Stimulated activated CD8-positive, alpha-beta memory T cell treated with anti-CD3 and anti-CD28 coated beads, Interleukin-15, amount 100 ng/mL, for 48 hours (primary cell): ENCODE results near the gene NKAIN2.

Experiments used
- DNase-seq, 2 donors: peaks; one replicate each; pipeline ENCODE4 v3.0.0-alpha.2; 2020; ENCODE audit warnings: low read depth in 2 of 2

The NKAIN2 gene

GRCh38 chr6:124029567-124029966, 225.9 kb downstream of the NKAIN2 start:
- no peak for DNase-seq

- DNase-seq: no peak
These were observed 229.8 kb downstream of the NKAIN2 start for GRCh38 chr6:124033501-124033900.

- DNase-seq: no peak
These were observed 232.7 kb downstream of the NKAIN2 start for GRCh38 chr6:124036384-124036783.

GRCh38 chr6:124040655-124041054, 237.0 kb downstream of the NKAIN2 start:
- no peak for DNase-seq

GRCh38 chr6:124052120-124052519, 248.5 kb downstream of the NKAIN2 start:
- no peak for DNase-seq

- no peak for DNase-seq
These were observed 249.7 kb downstream of the NKAIN2 start for GRCh38 chr6:124053315-124053714.

- DNase-seq: no peak
These were observed 250.4 kb downstream of the NKAIN2 start for GRCh38 chr6:124054034-124054433.

GRCh38 chr6:124055395-124055794, 251.7 kb downstream of the NKAIN2 start:
- DNase-seq: no peak

GRCh38 chr6:124055963-124056362, 252.3 kb downstream of the NKAIN2 start:
- DNase-seq: no peak

GRCh38 chr6:124056407-124057334, 253.0 kb downstream of the NKAIN2 start:
- no peak for DNase-seq

GRCh38 chr6:124057461-124057860, 253.8 kb downstream of the NKAIN2 start:
- no peak for DNase-seq

- no peak for DNase-seq
These were observed 260.9 kb downstream of the NKAIN2 start for GRCh38 chr6:124064317-124065113.

GRCh38 chr6:124066269-124066668, 262.6 kb downstream of the NKAIN2 start:
- no peak for DNase-seq

- DNase-seq: no peak
These were observed 263.4 kb downstream of the NKAIN2 start for GRCh38 chr6:124066946-124067552.

- no peak for DNase-seq
These were observed 265.7 kb downstream of the NKAIN2 start for GRCh38 chr6:124069230-124069950.

GRCh38 chr6:124073021-124073420, 269.4 kb downstream of the NKAIN2 start:
- DNase-seq: no peak

- no peak for DNase-seq
These were observed 270.3 kb downstream of the NKAIN2 start for GRCh38 chr6:124073820-124074587.

- DNase-seq: no peak
These were observed 270.9 kb downstream of the NKAIN2 start for GRCh38 chr6:124074606-124075005.

GRCh38 chr6:124076336-124077048, 272.8 kb downstream of the NKAIN2 start:
- no peak for DNase-seq

GRCh38 chr6:124078169-124078568, 274.5 kb downstream of the NKAIN2 start:
- DNase-seq: no peak
